Right cardiac atrium (tissue), 5 donors: ENCODE measurements around the gene GPR151. TPM values are rescaled to one million over a fixed set of nuclear protein-coding genes. Genes with fewer than 3 reads are reported as not detected.

Experiments
- ATAC-seq, 2 donors: fragments of 200-7000 bp; cut with Tn5 transposase; one replicate each; pipeline versions ENCODE4 v1.8.0 to v1.9.1; 2020; ENCODE audit warnings: moderate library complexity in 2 of 2, mild to moderate bottlenecking in 1 of 2
- DNase-seq, 3 donors: peaks; one replicate each; pipeline ENCODE4 v3.0.0-alpha.2; 2020
- H3K27ac ChIP-seq: one replicate; pipeline ENCODE4 v1.5.1; 2013; ENCODE audit warnings: mild to moderate bottlenecking, low read length, control low read depth, moderate library complexity
- H3K27me3 ChIP-seq: one replicate; pipeline ENCODE4 v1.6.1; 2013; ENCODE audit not compliant: control insufficient read depth, insufficient read depth
- H3K4me1 ChIP-seq: one replicate; pipeline ENCODE4 v1.6.1; 2013; ENCODE audit warnings: low read length; ENCODE audit not compliant: control insufficient read depth, insufficient read depth
- H3K4me3 ChIP-seq: one replicate; pipeline ENCODE4 v1.5.1; 2013; ENCODE audit warnings: low read length, control low read depth
- H3K9me3 ChIP-seq: one replicate; pipeline ENCODE4 v1.6.1; 2013; ENCODE audit warnings: low read length; ENCODE audit not compliant: control insufficient read depth
- WGBS: extraction: QIAGEN DNeasy Blood & Tissue Kit; methylation state at CpG from one replicate; pipeline ENCODE4 v1.1.7; 2013; 5-methylcytosine and 5-hydroxymethylcytosine counted together
- intact Hi-C, 4 donors: fragments of 100-400 bp; cut with DNase I; formaldehyde crosslinking; loops; one replicate each; pipeline versions ENCODE4 v1.11.0 to v1.14.0; 2022 to 2023
- polyA plus RNA-seq: library from polyadenylated mRNA; stranded (reverse); fragments of 200-250 nt; gene quantifications from one replicate; pipeline ENCODE4 v1.2.3, GENCODE V29; 2013
- total RNA-seq, 4 donors: library from RNA; stranded (reverse); fragmentation: NEBNext Ultra II Directional; extraction: Animal tissue kit (Norgen Biotek cat#: 25700); gene quantifications; one replicate each; pipeline ENCODE4 v1.2.1, GENCODE V29; 2021
- donor health status: healthy with polysubstance abuse.
- donor health status: DM: no; HTN: yes; CAD: no.
- donor health status: DM: no; HTN: no; CAD: no.
- donor health status: DM: no; HTN: yes; CAD: no; lungs with severe emphysema.
- donor health status: DM: yes; HTN: yes; CAD: no.

GPR151 gene
- total and polyA plus RNA-seq, 5 donors, result not detected

DNA sequence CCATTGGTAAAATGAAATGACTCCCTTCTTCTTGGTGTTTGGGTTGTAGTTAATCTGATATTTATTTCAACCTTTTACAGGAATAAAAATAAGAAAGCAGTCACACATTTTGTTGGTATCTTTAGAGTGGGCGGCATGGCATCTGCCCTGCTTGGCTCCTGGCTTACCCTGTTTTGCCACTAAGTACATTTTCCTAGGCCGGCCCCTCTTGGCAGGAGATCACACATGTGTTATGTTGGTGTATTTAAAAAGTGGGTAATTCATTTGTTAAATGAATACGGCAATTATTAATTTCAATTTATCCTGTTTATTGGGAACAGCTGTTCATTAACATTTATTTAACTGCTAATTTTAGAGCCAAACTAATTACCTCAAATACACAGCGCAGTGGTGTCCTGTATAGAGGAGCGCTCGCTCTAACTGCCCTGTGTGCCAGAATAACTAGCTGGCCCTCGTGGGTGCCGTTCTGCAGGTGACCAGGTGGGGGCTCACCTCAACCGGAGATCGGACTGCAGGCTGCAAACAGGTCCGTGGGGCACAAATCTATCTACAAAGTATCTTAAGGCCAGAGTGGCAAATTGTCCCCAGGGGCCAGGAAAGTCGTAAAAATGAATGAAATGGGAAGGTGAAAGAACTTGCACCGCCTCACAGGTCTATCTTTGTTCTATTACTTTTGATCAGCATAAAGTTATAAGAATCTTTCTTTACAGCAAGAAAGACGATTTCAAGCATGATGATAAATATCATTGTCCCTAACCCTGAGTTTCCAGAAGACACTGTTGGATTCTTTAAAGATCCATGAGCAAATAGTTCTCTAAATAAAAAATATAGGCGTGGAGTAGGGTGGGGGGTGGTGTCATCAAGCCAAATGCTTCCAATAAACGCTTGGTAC is 26.2 kb upstream of the GPR151 start:
- Histone ChIP-seq H3K9me3 (no peaks in the 10 kb centered on the region), H3K27me3 (peaks cover 2% of the 10 kb centered on the region), H3K27ac (no peak overlapping the region), H3K4me3 (no peak overlapping the region), H3K4me1 (no peaks in the 10 kb centered on the region)
- DNase-seq (peak; percentile 71 to 83 (median 82)), ATAC-seq (peak; percentile 76 to 82)
- 29% methylated on average over 16 of the region's 16 CpGs for WGBS
- intact Hi-C loops, result loop anchor here in 3 of 4 donors (5.0 kb wide), 2 partner anchors 425 to 645 kb away; no protein-coding TSS in a partner anchor

DNA sequence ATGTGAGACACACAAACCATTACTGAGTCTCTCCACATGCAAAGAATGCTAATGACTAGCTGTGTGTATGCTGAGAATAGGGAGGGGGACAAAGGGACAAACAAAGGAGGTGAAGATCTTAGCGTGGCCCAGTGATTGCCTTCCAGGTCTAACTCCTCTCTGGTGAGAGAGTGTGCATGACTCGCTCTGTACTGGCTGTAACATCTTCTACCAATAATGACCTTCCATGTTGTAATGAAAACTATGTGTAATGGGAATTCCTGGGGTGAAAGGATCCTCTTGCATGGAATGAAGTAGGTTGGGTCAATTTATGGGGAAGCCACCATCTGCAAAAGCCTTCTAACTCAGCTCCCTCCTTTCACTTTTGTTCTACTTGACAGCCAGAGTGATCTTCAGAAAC is 24.4 kb upstream of the GPR151 start:
- DNase-seq (no peak), ATAC-seq (no peak)
- Histone ChIP-seq H3K9me3 (no peaks in the 10 kb centered on the region), H3K4me1 (no peaks in the 10 kb centered on the region), H3K27ac (no peak overlapping the region), H3K27me3 (no peaks in the 10 kb centered on the region), H3K4me3 (no peak overlapping the region)
- intact Hi-C loops, result loop anchor here in 3 of 4 donors (5.0 kb wide), 2 partner anchors 427 to 647 kb away; no protein-coding TSS in a partner anchor
- WGBS, result 83% methylated on average over 2 of the region's 2 CpGs

DNA sequence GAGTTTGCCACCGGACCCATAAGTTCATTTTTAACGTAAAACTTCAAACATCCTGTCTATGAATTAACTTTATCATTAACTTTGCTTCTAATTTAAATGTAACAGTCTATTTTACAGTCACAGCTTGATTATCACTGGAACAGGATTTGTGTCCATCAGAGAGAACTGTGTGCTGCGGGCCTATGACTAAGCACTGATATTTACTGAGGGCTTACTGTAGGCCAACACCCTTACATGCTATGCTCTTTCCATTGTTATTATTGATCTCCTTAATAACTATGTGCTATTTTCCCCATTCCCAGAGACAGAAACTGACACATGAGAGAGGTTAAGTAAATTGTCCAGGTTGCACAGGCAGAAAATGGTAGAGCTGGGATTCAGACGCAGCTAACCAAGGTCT is 24.0 kb upstream of the GPR151 start:
- intact Hi-C loops, result loop anchor here (5.0 to 10.0 kb wide), 4 partner anchors 425 to 655 kb away; no protein-coding TSS in a partner anchor
- ATAC-seq (no peak), DNase-seq (no peak)
- Histone ChIP-seq H3K9me3 (no peaks in the 10 kb centered on the region), H3K4me3 (no peak overlapping the region), H3K4me1 (no peaks in the 10 kb centered on the region), H3K27ac (no peak overlapping the region), H3K27me3 (no peaks in the 10 kb centered on the region)
- WGBS, result 91% methylated on average over 4 of the region's 4 CpGs

DNA sequence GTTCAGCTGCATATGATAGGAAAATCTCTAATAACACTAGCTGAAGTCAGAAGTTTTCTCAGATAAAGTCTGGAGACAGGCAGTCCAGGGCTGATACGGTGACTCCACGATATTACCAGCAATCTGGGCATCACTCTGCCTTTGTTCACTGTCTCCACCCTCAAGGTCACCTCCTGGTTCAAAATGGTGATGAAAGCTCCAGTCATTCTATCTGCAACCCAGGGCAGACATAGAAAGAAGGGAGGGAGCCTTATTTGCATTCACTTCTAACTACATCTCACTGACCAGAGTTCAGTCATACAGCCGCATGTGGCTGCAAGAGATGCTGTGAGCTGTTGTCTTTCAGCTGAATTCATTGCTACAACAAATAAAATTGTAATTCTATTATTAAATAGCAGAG is 22.4 kb upstream of the GPR151 start:
- H3K27ac ChIP-seq, result no peak overlapping the region
- H3K27me3 ChIP-seq, result no peaks in the 10 kb centered on the region
- intact Hi-C loops, result loop anchor here in 2 of 4 donors (10.0 kb wide), 2 partner anchors 426 to 656 kb away; no protein-coding TSS in a partner anchor
- ATAC-seq (no peak), DNase-seq (no peak)
- H3K4me1 ChIP-seq, result no peaks in the 10 kb centered on the region
- H3K4me3 ChIP-seq, result no peak overlapping the region
- WGBS, result 45% methylated on average over 3 of the region's 3 CpGs
- H3K9me3 ChIP-seq, result no peaks in the 10 kb centered on the region

DNA sequence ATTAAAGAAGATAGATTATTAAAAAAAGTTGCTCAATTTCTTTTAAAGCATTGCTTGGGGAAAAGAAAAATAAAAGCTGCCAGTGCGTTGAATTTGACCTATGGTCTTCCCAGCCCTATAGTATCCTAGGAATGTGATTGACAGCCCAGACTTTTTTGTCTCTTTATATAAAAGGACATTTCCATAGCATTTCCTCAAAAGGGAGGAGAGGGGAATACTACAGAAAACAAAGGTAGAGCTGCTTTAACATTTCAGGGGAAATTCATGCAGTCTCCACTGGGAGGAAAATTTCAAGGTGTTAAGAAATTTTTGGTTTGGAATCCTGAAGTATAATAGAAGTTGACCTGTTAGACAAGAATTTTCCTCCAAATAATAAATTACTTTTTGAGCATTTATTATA is 17.9 kb upstream of the GPR151 start:
- Histone ChIP-seq H3K27ac (no peak overlapping the region), H3K4me1 (no peaks in the 10 kb centered on the region), H3K27me3 (no peaks in the 10 kb centered on the region), H3K9me3 (no peaks in the 10 kb centered on the region), H3K4me3 (no peak overlapping the region)
- intact Hi-C loops, result loop anchor here in 2 of 4 donors (10.0 kb wide), 2 partner anchors 431 to 661 kb away; no protein-coding TSS in a partner anchor
- DNase-seq (no peak), ATAC-seq (no peak)
- whole genome bisulfite sequencing, result 0% methylated on average over 1 of the region's 1 CpG

DNA sequence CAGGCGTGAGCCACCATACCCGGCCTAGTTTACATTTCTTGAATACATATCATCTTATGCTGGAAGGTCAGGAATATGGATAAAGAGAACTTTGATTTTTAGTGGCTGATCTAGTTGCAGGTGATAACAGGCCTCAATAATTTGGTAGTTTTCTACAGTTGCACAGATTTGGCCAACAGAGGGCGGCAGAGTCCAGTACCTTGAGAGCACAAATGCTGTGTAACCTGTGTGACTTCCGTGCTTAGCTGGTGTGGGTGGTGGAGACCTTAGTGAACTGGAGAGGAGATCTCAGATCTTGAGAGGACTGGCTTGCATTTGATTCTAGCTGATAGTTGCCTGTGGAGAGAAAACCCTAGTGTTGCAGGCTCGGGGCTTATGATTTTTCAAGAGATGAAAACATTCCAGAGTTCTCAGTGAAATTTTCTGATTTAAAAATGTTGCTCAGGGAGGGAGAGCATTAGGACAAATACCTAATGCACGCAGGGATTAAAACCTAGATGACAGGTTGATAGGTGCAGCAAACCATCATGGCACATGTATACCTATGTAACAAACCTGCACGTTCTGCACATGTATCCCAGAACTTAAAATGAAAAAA is 17.4 kb upstream of the GPR151 start:
- DNase-seq (peak; percentile 54 to 79 (median 67)), ATAC-seq (peak; percentile 64 to 68)
- Histone ChIP-seq H3K9me3 (no peaks in the 10 kb centered on the region), H3K27ac (no peak overlapping the region), H3K4me3 (no peak overlapping the region), H3K27me3 (no peaks in the 10 kb centered on the region), H3K4me1 (no peaks in the 10 kb centered on the region)
- intact Hi-C loops, result loop anchor here in 2 of 4 donors (10.0 kb wide), 2 partner anchors 431 to 661 kb away; no protein-coding TSS in a partner anchor
- WGBS, result 38% methylated on average over 7 of the region's 7 CpGs

DNA sequence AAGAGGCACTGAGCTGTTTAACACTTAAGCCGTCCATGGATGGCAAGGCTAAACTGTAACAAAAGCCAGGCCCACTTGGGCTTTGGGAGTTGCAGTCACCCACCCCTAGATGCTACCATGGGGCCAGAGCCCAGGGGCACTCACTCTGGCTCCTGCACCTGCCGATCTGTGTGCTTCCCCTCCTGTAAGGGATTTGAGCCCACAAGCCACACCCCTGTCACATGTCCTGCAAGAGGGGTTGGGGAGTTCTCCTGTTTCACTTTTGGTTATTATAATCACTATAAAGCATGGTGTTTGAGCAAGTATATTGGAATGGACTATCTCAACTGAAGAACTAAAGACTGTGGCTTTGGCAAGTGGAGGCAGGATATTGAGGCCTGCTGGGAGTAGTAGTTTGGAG is 14.0 kb upstream of the GPR151 start:
- 83% methylated on average over 2 of the region's 2 CpGs for WGBS
- intact Hi-C loops, result loop anchor here in 2 of 4 donors (10.0 kb wide), 2 partner anchors 435 to 665 kb away; no protein-coding TSS in a partner anchor
- H3K9me3 ChIP-seq, result no peaks in the 10 kb centered on the region

DNA sequence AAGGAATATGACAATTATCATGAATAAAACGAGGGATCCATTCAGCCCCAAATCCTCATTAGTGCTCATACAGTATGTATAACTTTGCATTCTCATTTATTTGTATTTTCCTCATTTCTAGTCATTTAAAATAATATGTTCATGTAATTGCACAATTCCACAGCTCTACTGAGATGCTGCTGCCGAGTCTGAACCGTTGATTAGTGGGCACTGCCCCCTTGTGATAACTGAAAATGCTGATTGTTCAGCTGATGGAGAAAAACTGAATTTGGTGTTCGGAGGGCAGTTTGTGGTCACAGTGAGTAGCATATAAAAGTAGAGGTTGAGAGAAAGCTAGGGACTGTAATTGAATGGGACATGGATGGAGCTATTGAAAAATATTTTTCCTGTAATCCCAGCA is 12.2 kb upstream of the GPR151 start:
- WGBS, result 58% methylated on average over 4 of the region's 4 CpGs
- no peaks in the 10 kb centered on the region for H3K4me1 ChIP-seq
- no peaks in the 10 kb centered on the region for H3K9me3 ChIP-seq
- no peaks in the 10 kb centered on the region for H3K27me3 ChIP-seq
- no peak overlapping the region for H3K27ac ChIP-seq
- intact Hi-C loops, result no loop called here
- H3K4me3 ChIP-seq, result no peak overlapping the region
- ATAC-seq, result no peak
- no peak for DNase-seq

More for the DNA sequence above, 14.0 kb upstream of the GPR151 start:
- no peak for ATAC-seq
- Histone ChIP-seq H3K27ac (no peak overlapping the region), H3K4me3 (no peak overlapping the region), H3K27me3 (no peaks in the 10 kb centered on the region), H3K4me1 (no peaks in the 10 kb centered on the region)
- no peak for DNase-seq

DNA sequence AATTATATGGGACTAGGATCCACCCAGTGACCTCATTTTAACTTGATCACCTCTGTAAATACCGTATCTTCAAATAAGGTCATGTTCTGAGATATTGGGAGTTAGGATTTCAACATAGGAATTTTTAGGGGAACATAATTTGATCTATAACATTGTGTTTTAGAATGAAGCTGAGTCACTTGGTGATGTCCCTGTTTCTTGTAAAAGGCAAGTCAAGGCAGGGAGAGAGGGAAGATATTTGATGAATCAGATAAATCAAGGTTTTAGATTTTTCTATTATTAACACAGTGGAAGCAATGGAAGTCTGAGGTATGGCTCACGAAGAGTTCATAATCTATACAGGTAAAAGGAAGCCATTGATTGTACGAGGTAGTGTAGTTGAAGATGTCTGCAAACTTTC is 11.8 kb upstream of the GPR151 start:
- WGBS, result 78% methylated on average over 3 of the region's 3 CpGs
- no peaks in the 10 kb centered on the region for H3K9me3 ChIP-seq
- no peaks in the 10 kb centered on the region for H3K4me1 ChIP-seq
- H3K27ac ChIP-seq, result no peak overlapping the region
- no peak for ATAC-seq
- intact Hi-C loops, result no loop called here
- no peaks in the 10 kb centered on the region for H3K27me3 ChIP-seq
- H3K4me3 ChIP-seq, result no peak overlapping the region
- no peak for DNase-seq

DNA sequence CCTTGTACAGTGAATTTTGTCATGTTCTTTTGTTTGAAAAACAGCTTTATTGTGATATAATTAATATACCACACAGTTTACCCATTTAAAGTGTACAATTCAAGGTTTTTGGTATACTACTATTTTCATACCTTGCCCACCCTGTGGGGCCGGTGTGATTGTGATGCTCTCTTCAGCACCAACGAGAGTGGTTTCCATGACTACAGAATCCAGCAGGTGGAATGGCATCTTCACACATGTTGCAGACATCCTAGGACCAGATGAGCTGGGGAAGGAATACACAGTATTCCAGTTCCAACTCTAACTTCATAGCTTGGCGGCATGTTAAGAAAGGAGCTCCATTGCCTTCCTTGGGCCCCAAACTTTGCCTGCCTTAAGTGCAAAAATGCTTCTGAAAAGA is 7.7 kb upstream of the GPR151 start:
- no peaks in the 10 kb centered on the region for H3K27me3 ChIP-seq
- intact Hi-C loops, result no loop called here
- WGBS, result 73% methylated on average over 3 of the region's 3 CpGs
- H3K4me1 ChIP-seq, result no peaks in the 10 kb centered on the region
- ATAC-seq (no peak), DNase-seq (no peak)
- no peak overlapping the region for H3K27ac ChIP-seq
- H3K4me3 ChIP-seq, result no peak overlapping the region
- H3K9me3 ChIP-seq, result no peaks in the 10 kb centered on the region
